IMR-90 (cell line): ENCODE data around the gene BAD. TPM values are rescaled to one million over a fixed set of nuclear protein-coding genes. Genes with fewer than 3 reads are reported as not detected.
A peak's percentile ranks its signal among the peaks of the same experiment; 100 is the strongest.

Experiments
- ATAC-seq: fragments of 200-7000 bp; cut with Tn5 transposase; 2 replicates; pipeline ENCODE4 v1.9.1; 2020; ENCODE audit warnings: low read depth, mild to moderate bottlenecking, moderate library complexity
- BruUV-seq: library from RNA; stranded (reverse); fragments of 400-500 nt; replicated peaks from 2 replicates; lab custom pipeline; 2021; lab: Mats Ljungman, UMichigan
- CTCF ChIA-PET: fragments of 300-600 bp; formaldehyde crosslinking; extraction: SDS; loops from one replicate; lab custom pipeline; 2021; ENCODE audit warnings: antibody characterized with exemption; lab: Yijun Ruan, JAX
- POLR2A ChIA-PET: fragments of 300-600 bp; sonication (Branson Sonifier 250); formaldehyde crosslinking; loops from one replicate; lab custom pipeline; 2022; ENCODE audit warnings: antibody characterized with exemption; ENCODE audit not compliant: unreplicated experiment; lab: Charles Lee
- DNase-seq: peaks from one replicate; pipeline ENCODE4 v3.0.0; 2013
- H2AFZ ChIP-seq: replicated peaks from 2 replicates; pipeline ENCODE3; 2013; ENCODE audit warnings: low read length, mild to moderate bottlenecking; ENCODE audit not compliant: poor library complexity
- H2AK5ac ChIP-seq: 2 replicates; pipeline ENCODE4 v1.6.1; 2013; ENCODE audit warnings: low read depth, low read length, inconsistent platforms
- H2AK9ac ChIP-seq: replicated peaks from 2 replicates; pipeline ENCODE3; 2013; ENCODE audit warnings: mild to moderate bottlenecking, low read depth, low read length, moderate library complexity; ENCODE audit not compliant: poor library complexity
- H2BK120ac ChIP-seq: 2 replicates; pipeline ENCODE4 v1.6.1; 2013; ENCODE audit warnings: low read depth, low read length, inconsistent platforms
- H2BK15ac ChIP-seq: 3 replicates; pipeline ENCODE4 v1.6.1; 2013; ENCODE audit warnings: low read depth, low read length, inconsistent platforms
- H2BK20ac ChIP-seq: 2 replicates; pipeline ENCODE4 v1.6.1; 2013; ENCODE audit warnings: low read depth, mild to moderate bottlenecking, inconsistent platforms, low read length, moderate library complexity
- H2BK5ac ChIP-seq: 2 replicates; pipeline ENCODE4 v1.6.1; 2013; ENCODE audit warnings: mild to moderate bottlenecking, low read depth, low read length, inconsistent platforms; ENCODE audit not compliant: poor library complexity, severe bottlenecking
- H3K14ac ChIP-seq: replicated peaks from 2 replicates; pipeline ENCODE4 v1.6.1; 2013; ENCODE audit warnings: low read depth, low read length, inconsistent platforms
- H3K18ac ChIP-seq: 2 replicates; pipeline ENCODE4 v1.6.1; 2013; ENCODE audit warnings: low read depth, low read length, control low read depth
- H3K23ac ChIP-seq: 2 replicates; pipeline ENCODE4 v1.6.1; 2013; ENCODE audit warnings: low read depth, low read length, inconsistent platforms
- H3K27ac ChIP-seq: 2 replicates; pipeline ENCODE4 v1.5.1; 2013; ENCODE audit warnings: mild to moderate bottlenecking, control low read depth, low read length; ENCODE audit not compliant: insufficient read depth
- H3K27me3 ChIP-seq: 2 replicates; pipeline ENCODE4 v1.6.1; 2013; ENCODE audit warnings: low read length; ENCODE audit not compliant: control insufficient read depth, insufficient read depth
- H3K36me3 ChIP-seq: 2 replicates; pipeline ENCODE4 v1.6.1; 2013; ENCODE audit warnings: low read length, mixed read lengths; ENCODE audit not compliant: control insufficient read depth, insufficient read depth
- H3K4ac ChIP-seq: 2 replicates; pipeline ENCODE4 v1.6.1; 2013; ENCODE audit warnings: low read depth, low read length, inconsistent platforms
- H3K4me1 ChIP-seq: 2 replicates; pipeline ENCODE4 v1.6.1; 2013; ENCODE audit warnings: low read length, mixed read lengths; ENCODE audit not compliant: control insufficient read depth, insufficient read depth
- H3K4me2 ChIP-seq: 2 replicates; pipeline ENCODE4 v1.6.1; 2013; ENCODE audit warnings: low read depth, mild to moderate bottlenecking, control low read depth, low read length, moderate library complexity
- H3K4me3 ChIP-seq: 2 replicates; pipeline ENCODE4 v1.5.1; 2013; ENCODE audit warnings: low read depth, mild to moderate bottlenecking, control low read depth, low read length, moderate library complexity; ENCODE audit not compliant: insufficient read depth
- H3K56ac ChIP-seq: 2 replicates; pipeline ENCODE4 v1.6.1; 2013; ENCODE audit warnings: low read length, inconsistent platforms; ENCODE audit not compliant: insufficient read depth; ENCODE audit errors: extremely low read depth
- H3K79me1 ChIP-seq, 2 experiments: 2 replicates each; pipeline ENCODE4 v1.6.1; 2013; ENCODE audit warnings: low read length in 2 of 2, inconsistent platforms in 1 of 2, low read depth in 1 of 2
- H3K9ac ChIP-seq: 2 replicates; pipeline ENCODE4 v1.6.1; 2013; ENCODE audit warnings: low read depth, low read length, control low read depth
- H3K9me1 ChIP-seq: 2 replicates; pipeline ENCODE4 v1.6.1; 2013; ENCODE audit warnings: low read length, inconsistent platforms; ENCODE audit not compliant: insufficient read depth
- H3K9me3 ChIP-seq: 2 replicates; pipeline ENCODE4 v1.6.1; 2013; ENCODE audit warnings: low read length; ENCODE audit not compliant: control insufficient read depth, insufficient read depth
- H4K20me1 ChIP-seq: 2 replicates; pipeline ENCODE4 v1.6.1; 2013; ENCODE audit warnings: low read length, inconsistent platforms; ENCODE audit not compliant: insufficient read depth
- H4K5ac ChIP-seq: 2 replicates; pipeline ENCODE4 v1.6.1; 2013; ENCODE audit warnings: mild to moderate bottlenecking, low read depth, low read length, control low read depth
- H4K8ac ChIP-seq, 2 experiments: 2 replicates each; pipeline ENCODE4 v1.6.1; 2013; ENCODE audit warnings: low read depth in 2 of 2, low read length in 2 of 2, control low read depth in 1 of 2, inconsistent platforms in 1 of 2
- H4K91ac ChIP-seq: 2 replicates; pipeline ENCODE4 v1.6.1; 2013; ENCODE audit warnings: low read depth, low read length, inconsistent platforms; ENCODE audit not compliant: insufficient read depth
- CEBPB ChIP-seq: IDR thresholded peaks from 2 replicates; pipeline ENCODE4 v1.6.1; 2012; ENCODE audit warnings: low read depth, low read length, improper control_type of control experiment
- CHD1 ChIP-seq: IDR thresholded peaks from 2 replicates; pipeline ENCODE4 v1.6.1; 2012; ENCODE audit warnings: low read depth, low read length, improper control_type of control experiment
- CTCF ChIP-seq: conservative IDR thresholded peaks from 2 replicates; pipeline ENCODE4 v1.5.1; 2012; ENCODE audit warnings: mild to moderate bottlenecking, low read depth, low read length, improper control_type of control experiment
- ELK1 ChIP-seq: fragments of 150-350 bp; IDR thresholded peaks from 2 replicates; pipeline ENCODE4 v1.6.1; 2016; ENCODE audit warnings: low read depth, mild to moderate bottlenecking, low read length, moderate library complexity, borderline replicate concordance
- FOS ChIP-seq: fragments of 150-350 bp; IDR thresholded peaks from 2 replicates; pipeline ENCODE4 v1.6.1; 2016; ENCODE audit warnings: low read depth, low read length
- MAFK ChIP-seq: IDR thresholded peaks from 2 replicates; pipeline ENCODE4 v1.6.1; 2012; ENCODE audit warnings: low read depth, low read length, improper control_type of control experiment
- MAZ ChIP-seq: IDR thresholded peaks from 2 replicates; pipeline ENCODE4 v1.6.1; 2012; ENCODE audit warnings: low read depth, mild to moderate bottlenecking, low read length, improper control_type of control experiment, moderate library complexity, borderline replicate concordance
- MXI1 ChIP-seq: IDR thresholded peaks from 2 replicates; pipeline ENCODE4 v1.6.1; 2012; ENCODE audit warnings: low read depth, mild to moderate bottlenecking, low read length, moderate library complexity, borderline replicate concordance
- NFE2L2 ChIP-seq: fragments of 150-350 bp; IDR thresholded peaks from 2 replicates; pipeline ENCODE4 v1.6.1; 2016; ENCODE audit warnings: low read depth, mild to moderate bottlenecking, low read length
- POLR2A ChIP-seq: IDR thresholded peaks from 2 replicates; pipeline ENCODE4 v1.6.1; 2012; ENCODE audit warnings: mild to moderate bottlenecking, low read depth, low read length
- RAD21 ChIP-seq: IDR thresholded peaks from 2 replicates; pipeline ENCODE4 v1.6.1; 2012; ENCODE audit warnings: low read length, improper control_type of control experiment
- RCOR1 ChIP-seq: IDR thresholded peaks from 2 replicates; pipeline ENCODE4 v1.6.1; 2012; ENCODE audit warnings: mild to moderate bottlenecking, low read length, improper control_type of control experiment; ENCODE audit not compliant: insufficient replicate concordance
- USF2 ChIP-seq: fragments of 150-350 bp; IDR thresholded peaks from 2 replicates; pipeline ENCODE4 v1.6.1; 2017; ENCODE audit warnings: mild to moderate bottlenecking, antibody characterized with exemption, low read length, low read depth
- WGBS, 2 experiments: methylation state at CpG; one replicate each; pipeline versions ENCODE4 v1.1.5 to v1.1.7; 2013; ENCODE audit warnings: missing lambda C conversion rate in 2 of 2; ENCODE audit not compliant: insufficient read length in 1 of 2; ENCODE audit errors: extremely low coverage in 2 of 2; 5-methylcytosine and 5-hydroxymethylcytosine counted together
- dilution Hi-C: fragments of 300-500 bp; cut with HindIII; formaldehyde crosslinking; loops from one replicate; pipeline ENCODE4 v1.14.3; 2018; ENCODE audit warnings: low sequenced_read_pairs; ENCODE audit not compliant: unreplicated experiment
- in situ Hi-C: fragments of 300-500 bp; cut with MboI; formaldehyde crosslinking; loops from 3 replicates; pipeline ENCODE4 v1.14.3; 2019; ENCODE audit warnings: low sequenced_read_pairs, inconsistent platforms, mixed read lengths
- intact Hi-C: fragments of 100-400 bp; cut with micrococcal nuclease; formaldehyde crosslinking; loops from 2 replicates; pipeline ENCODE4 v1.10.0; 2022
- polyA plus RNA-seq, 3 experiments: library from polyadenylated mRNA; depleted of rRNA; stranded (reverse); fragments of >200 nt; gene quantifications; 2 replicates each; pipeline ENCODE4 v1.2.3, GENCODE V29; 2012; ENCODE audit warnings: low replicate concordance in 1 of 3
- total RNA-seq: library from RNA; depleted of rRNA; stranded (reverse); fragments of >200 nt; gene quantifications from 2 replicates; pipeline ENCODE4 v1.2.3, GENCODE V29; 2012

Gene BAD
- total and polyA plus RNA-seq, 2 of the 4 experiments (the other 2 are of a cell fraction) = 30.3 to 68.0 TPM

- no peaks in the 10 kb centered on the region for H4K20me1 ChIP-seq
- peak overlapping the region; percentile 40 for H2AFZ ChIP-seq
- no peak overlapping the region for H2BK15ac ChIP-seq
- H3K27ac ChIP-seq = no peak overlapping the region
- peak overlapping the region; percentile 6; the same call in 1 of the 2 replicates for H2AK5ac ChIP-seq
- H3K56ac ChIP-seq = no peak overlapping the region
- H2BK20ac ChIP-seq = no peak overlapping the region
- WGBS, 2 experiments = 80% methylated on average over 5 of the region's 29 CpGs; no CpG with 5 or more reads in 1 of the 2 experiments
- CTCF ChIA-PET = no interaction called here
- H4K91ac ChIP-seq = no peak overlapping the region
- no peak overlapping the region for H3K4me2 ChIP-seq
- BruUV-seq = no TSS peak
- peak overlapping the region; percentile 59; the same call in 1 of the 2 replicates for H4K5ac ChIP-seq
- H3K9ac ChIP-seq = no peak overlapping the region
- intact Hi-C loops (no loop called here), dilution Hi-C loops (no loop called here), in situ Hi-C loops (no loop called here)
- peak overlapping the region; percentile 75 for H2AK9ac ChIP-seq
- no peak overlapping the region for H3K18ac ChIP-seq
- H3K27me3 ChIP-seq = no peaks in the 10 kb centered on the region
- H3K36me3 ChIP-seq = peaks cover 55% of the 10 kb centered on the region
- H3K9me3 ChIP-seq = no peaks in the 10 kb centered on the region
- peak; percentile 54 for ATAC-seq
- POLR2A ChIA-PET = interaction anchor here (0.5 kb wide), 1 partner anchor 11 kb away, joined by 3 read pairs; no protein-coding TSS in a partner anchor
- peaks cover 7 to 34% of the 10 kb centered on the region in 2 experiments; a peak in 2 of 4 replicates for H3K79me1 ChIP-seq
- H2BK5ac ChIP-seq = peak overlapping the region; percentile 34
- H3K14ac ChIP-seq = no peak overlapping the region
- H3K23ac ChIP-seq = no peak overlapping the region
- no peak overlapping the region for H2BK120ac ChIP-seq
- H3K4me3 ChIP-seq = no peak overlapping the region
- peaks cover 10% of the 10 kb centered on the region for H3K4me1 ChIP-seq
- 0 out of 2 replicates have a peak, but pooled peaks cover 5% of the 10 kb centered on the region for H3K9me1 ChIP-seq
- DNase-seq = peak; percentile 56
- no peak overlapping the region; the same call in 1 of the 2 replicates for H3K4ac ChIP-seq
- peak overlapping the region in 1 of 2 experiments; percentile 69; a peak in 1 of 4 replicates for H4K8ac ChIP-seq
- TF ChIP-seq MAFK = no peak
- no peak for TF ChIP-seq RAD21
- TF ChIP-seq NFE2L2 = no peak
- TF ChIP-seq RCOR1 = no peak
- no peak for TF ChIP-seq MAZ
- no peak for TF ChIP-seq POLR2A
- no peak for TF ChIP-seq ELK1
- no peak for TF ChIP-seq CEBPB
- TF ChIP-seq CHD1 = no peak
- TF ChIP-seq MXI1 = no peak
- no peak; the same call in 1 of the 2 replicates for TF ChIP-seq FOS
- TF ChIP-seq USF2 = no peak
- no peak; the same call in 1 of the 2 replicates for TF ChIP-seq CTCF
These were observed 21.2 kb downstream of the BAD start for GRCh38 chr11:64263021-64263946.
